Breast epithelium (tissue), 3 donors: ENCODE data around the gene CARS1.

Source experiments
- POLR2A ChIP-seq: fragments of 450-650 bp; IDR thresholded peaks from one replicate; pipeline ENCODE4 v1.6.1; 2016; ENCODE audit warnings: antibody characterized with exemption, mild to moderate bottlenecking, moderate library complexity
- TF ChIP-seq, protein P1 (sequence below), 3 donors: fragments of 450-650 bp; IDR thresholded peaks; one replicate each; pipeline ENCODE4 v1.5.1; 2016 to 2017; ENCODE audit warnings: antibody characterized with exemption in 3 of 3, mild to moderate bottlenecking in 3 of 3, moderate library complexity in 3 of 3

- TF ChIP-seq, protein P1, sequence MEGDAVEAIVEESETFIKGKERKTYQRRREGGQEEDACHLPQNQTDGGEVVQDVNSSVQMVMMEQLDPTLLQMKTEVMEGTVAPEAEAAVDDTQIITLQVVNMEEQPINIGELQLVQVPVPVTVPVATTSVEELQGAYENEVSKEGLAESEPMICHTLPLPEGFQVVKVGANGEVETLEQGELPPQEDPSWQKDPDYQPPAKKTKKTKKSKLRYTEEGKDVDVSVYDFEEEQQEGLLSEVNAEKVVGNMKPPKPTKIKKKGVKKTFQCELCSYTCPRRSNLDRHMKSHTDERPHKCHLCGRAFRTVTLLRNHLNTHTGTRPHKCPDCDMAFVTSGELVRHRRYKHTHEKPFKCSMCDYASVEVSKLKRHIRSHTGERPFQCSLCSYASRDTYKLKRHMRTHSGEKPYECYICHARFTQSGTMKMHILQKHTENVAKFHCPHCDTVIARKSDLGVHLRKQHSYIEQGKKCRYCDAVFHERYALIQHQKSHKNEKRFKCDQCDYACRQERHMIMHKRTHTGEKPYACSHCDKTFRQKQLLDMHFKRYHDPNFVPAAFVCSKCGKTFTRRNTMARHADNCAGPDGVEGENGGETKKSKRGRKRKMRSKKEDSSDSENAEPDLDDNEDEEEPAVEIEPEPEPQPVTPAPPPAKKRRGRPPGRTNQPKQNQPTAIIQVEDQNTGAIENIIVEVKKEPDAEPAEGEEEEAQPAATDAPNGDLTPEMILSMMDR (IDR thresholded peaks at IDR 0.05): no peak
- no peak for TF ChIP-seq POLR2A
Observed at GRCh38 chr11:3030289-3031070, 26.7 kb downstream of the CARS1 start.
